Hematopoietic multipotent progenitor cell treated with erythropoietin and hydrocortisone succinate and interleukin-3 and kit ligand, for 6 days (in vitro differentiated cells): Measurements from ENCODE around the gene B4GALNT2.
A peak's percentile ranks its signal among the peaks of the same experiment; 100 is the strongest.
"Not testable (repeated sequence)": the region's sequence is repeated elsewhere in the genome, so short reads cannot be mapped to it uniquely, and the experiment has no call there.

Experiments
- DNase-seq: peaks from one replicate; pipeline ENCODE4 v3.0.0-alpha.2; 2015

The B4GALNT2 gene, protein sequence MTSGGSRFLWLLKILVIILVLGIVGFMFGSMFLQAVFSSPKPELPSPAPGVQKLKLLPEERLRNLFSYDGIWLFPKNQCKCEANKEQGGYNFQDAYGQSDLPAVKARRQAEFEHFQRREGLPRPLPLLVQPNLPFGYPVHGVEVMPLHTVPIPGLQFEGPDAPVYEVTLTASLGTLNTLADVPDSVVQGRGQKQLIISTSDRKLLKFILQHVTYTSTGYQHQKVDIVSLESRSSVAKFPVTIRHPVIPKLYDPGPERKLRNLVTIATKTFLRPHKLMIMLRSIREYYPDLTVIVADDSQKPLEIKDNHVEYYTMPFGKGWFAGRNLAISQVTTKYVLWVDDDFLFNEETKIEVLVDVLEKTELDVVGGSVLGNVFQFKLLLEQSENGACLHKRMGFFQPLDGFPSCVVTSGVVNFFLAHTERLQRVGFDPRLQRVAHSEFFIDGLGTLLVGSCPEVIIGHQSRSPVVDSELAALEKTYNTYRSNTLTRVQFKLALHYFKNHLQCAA

DNA sequence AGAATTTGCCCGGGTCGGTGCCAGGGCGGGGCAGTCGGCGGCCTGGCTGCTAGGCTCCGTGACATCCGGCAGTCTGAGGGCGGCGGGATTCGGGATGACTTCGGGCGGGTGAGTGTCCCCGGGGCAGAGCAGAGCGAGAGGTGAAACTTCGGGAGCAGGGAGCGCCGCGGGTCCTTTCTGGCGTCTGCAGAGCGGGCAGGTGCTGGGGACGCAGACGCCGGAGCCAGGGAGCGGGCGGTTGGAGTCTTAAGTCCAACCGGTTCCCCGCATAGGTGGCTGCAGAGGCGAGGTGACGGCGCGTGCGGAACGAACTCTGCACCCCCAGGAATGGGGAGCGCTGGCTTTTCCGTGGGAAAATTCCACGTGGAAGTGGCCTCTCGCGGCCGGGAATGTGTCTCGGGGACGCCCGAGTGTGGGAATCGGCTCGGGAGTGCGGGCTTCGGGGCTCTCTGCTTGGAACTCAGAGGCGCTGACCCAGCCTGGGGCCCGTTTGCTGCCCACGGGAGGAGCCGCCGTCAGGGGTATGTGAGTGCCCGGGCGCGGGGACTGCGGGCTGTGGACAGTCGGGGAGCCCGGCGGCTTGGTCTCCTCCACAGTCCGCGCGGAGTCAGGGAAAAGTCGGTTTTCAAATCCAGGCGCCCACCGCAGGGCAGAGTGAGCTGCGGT, at the start of gene B4GALNT2:
TSS of gene B4GALNT2 (plus strand) at position 71 of the 666 bp plus-strand sequence. CDS start at position 95, 24 bp downstream.
- DNase-seq, result peak; percentile 5

DNA sequence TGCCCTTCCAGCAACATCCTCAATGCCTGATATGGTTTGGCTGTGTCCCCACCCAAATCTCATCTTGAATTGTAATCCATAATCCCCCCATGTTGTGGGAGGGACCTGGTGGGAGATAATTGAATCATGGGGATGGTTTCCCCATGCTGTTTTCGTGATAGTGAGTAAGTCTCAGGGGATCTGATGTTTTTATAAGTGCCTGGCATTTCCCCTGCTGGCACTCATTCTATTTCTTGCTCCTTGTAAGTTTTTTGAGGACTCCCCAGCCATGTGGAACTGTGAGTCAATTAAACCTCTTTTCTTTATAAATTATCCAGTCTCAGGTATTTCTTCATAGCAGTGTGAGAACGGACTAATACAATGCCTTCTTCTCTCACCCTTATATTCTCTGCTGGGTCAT, 47.5 kb upstream of the B4GALNT2 start:
- not testable (repeated sequence) for DNase-seq

GRCh38 chr17:49085565-49086315, 46.8 kb upstream of the B4GALNT2 start:
- DNase-seq, result no peak

DNA sequence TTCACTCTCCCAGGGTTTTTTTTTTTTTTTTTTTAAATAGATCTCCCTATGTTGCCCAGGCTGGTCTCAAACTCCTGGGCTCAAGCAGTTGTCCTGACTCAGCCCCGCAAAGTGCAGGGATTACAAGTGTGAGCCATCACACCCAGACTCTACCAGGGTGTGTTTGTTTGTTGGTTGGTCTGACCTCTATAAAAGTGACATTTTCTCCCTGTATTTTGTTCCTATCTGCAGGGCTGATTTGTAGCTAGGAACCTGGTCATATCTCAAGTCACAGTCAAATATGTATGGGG, 46.3 kb upstream of the B4GALNT2 start:
- DNase-seq, result no peak

DNA sequence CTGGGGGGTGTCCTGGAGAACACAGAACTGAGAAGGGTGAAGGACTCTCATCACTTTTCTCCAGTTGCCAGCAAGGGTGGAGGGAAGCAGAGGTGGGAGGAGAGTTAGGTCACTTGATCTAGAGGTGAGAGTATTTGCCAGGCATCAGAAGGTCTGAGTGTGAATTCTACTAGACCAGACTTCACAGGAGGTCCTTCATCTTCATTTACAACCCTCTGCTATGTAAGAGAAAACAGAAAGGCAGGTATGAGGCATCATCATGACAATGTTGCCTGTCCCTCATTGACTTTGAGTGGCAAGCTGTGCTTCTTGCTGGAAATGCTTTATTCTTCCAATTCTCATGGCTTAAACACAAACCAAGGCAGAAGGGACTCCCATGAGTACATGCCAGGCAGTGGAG, 45.9 kb upstream of the B4GALNT2 start:
- no peak for DNase-seq

DNA sequence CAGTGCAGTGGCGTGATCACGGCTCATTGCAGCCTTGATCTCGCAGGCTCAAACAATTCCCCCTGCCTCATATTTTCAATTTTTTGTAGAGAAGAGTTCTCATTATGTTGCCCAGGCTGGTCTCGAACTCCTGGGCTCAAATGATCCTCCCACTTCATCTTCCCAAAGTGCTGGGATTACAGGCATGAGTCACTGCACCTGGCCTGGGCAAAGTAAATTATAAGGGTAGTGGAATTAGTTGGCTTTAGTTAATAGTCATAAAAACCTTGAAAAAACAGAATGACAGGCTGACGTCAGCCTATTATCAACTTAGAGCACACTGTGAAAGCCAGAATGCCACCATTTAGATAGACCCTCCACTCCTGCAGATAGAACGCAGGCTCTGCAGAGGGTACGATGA, 43.5 kb upstream of the B4GALNT2 start:
- no peak for DNase-seq

- DNase-seq, result no peak
Measured at GRCh38 chr17:49090878-49091594, 41.5 kb upstream of the B4GALNT2 start.

DNA sequence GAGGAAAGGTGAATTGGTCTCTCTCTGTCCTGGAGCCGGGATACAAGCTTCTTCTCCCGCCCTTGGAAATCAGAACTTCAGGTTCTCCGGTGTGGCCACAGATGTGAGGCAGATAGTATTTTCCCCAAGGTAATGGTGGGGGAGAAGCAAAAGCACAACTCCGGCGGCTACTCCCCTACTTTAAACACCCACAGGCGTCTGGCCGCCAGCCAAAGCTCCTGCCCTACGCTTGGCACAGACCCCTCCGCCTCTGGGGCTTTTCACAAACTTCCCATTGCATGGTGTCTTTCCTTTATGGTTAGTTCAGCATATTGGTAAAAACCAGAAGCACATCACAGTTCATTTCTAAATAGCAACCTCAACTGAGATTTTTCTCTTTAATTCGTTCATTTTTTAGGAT, 39.4 kb upstream of the B4GALNT2 start:
- DNase-seq, result no peak

DNA sequence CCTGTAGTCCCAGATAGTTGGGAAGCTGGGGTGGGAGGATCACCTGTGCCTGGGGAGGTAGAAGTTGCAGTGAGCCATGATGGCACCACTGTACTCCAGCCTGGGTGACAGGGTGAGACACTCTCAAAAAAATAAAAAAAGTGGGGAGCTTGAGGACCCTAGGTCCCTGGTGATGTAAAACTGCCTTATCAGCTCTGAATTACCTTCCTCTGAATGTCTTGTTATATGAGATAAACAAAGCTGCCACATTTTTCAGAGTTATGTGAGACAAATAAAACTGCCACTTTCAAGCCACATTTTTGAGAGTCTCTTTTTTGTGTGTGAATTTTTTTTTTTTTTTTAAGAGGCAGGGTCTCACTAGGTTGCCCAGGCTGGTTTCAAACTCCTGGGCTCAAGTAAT, 32.0 kb upstream of the B4GALNT2 start:
- peak; percentile 54 for DNase-seq

DNA sequence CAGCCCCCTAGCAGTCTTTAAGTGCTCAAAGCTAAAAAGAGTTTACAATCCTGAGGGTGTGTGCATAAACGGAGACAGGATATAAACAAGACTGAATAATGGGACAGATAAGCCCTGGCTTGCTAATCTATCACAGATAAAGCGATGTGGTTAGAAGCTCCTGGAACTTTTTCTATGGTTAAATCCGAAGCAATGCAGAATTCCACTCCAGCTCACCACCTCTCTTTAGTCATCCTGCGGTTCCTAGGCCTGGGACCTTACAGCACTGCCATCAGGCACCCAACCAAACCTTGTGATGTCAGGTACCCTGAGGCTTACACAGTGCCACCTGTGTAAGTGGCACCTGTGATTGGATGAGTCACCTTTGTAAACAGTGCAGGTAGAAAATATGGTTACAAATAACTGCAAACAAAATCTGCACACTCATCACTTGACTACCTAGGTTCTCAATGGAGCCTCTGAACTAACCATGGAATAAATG, 31.5 kb upstream of the B4GALNT2 start:
- DNase-seq, result peak; percentile 22

DNA sequence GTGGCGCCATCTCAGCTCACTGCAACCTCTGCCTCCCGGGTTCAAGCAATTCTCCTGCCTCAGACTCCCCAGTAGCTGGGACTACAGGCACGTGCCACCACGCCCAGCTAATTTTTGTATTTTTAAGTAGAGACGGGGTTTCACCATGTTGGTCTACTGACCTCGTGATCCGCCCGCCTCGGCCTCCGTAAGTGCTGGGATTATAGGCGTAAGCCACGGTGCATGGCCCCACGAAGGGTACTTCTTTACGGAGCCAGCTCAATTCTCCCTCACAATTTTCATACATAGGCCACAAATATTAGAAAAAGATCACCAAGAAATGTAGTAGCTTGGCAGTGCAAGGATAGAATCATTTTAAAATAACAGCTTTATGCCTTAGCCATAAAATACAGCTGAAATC, 29.2 kb upstream of the B4GALNT2 start:
- DNase-seq, result not testable (repeated sequence)

DNA sequence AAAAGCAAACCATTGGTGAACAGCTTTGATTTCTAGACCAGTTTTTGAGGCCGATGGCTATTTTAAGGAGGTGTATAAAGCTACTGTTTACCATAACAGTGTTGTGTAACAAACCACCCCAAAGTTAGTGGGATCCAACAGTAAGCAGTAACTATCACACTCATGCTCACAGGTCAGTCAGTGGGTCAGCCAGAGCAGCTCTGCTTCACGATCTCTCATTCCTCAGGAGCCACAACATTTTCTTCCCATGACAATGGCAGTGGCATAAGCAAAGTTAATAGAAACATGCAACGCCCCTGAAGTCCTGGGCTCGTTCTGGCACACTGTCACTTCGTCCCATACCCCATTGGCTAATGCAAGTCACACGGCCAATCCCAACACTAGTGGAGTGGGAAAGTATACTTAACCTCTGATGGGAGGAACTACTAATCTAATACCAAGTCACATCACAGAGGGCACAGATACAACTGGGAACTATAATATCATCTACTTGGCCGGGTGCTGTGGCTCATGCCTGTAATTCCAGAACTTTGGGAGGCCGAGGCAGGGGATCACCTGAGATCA, 28.0 kb upstream of the B4GALNT2 start:
- no peak for DNase-seq

DNA sequence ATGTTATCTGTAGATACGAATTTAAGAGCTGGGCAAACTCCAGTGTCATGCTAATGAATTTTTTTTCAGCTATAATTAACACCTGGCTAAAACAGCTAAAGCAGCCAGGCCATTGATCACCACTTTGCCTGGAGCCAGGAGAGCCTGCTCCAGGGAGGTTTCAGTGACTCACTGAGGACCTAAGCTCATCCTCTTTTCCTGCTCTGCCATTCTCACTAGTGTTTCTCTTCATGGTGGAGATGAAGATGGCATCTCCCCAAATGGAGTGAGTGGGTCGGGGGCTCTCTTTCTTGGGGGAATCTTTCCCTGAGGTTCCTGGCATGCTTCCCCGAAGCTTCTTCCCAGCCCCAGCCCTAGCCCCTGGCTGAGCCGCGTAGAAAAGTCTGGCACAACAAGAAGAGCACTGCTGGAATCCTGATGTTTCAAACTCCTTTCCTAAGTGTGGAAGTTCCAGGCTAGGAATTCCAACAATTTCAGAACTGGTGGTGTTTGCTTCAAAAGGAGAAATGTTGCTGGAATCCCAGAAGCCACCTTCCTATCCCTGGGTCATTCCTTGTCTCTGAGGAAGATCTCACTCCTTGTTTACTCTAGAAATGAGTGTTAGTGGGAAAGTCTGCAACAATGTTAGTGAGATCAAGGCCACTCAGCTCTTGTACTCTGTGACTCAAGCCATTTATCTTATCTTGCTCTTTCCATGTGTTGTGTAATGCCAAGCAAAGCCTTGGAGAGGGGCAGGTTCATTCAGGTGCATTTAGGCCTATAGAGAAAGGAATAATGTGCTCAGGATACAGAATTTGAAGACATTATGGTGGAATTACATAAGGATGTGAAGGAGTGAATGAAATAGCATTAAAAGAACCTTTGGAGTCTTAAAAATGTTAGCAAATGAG, 26.0 kb upstream of the B4GALNT2 start:
- peak; percentile 32 for DNase-seq

DNA sequence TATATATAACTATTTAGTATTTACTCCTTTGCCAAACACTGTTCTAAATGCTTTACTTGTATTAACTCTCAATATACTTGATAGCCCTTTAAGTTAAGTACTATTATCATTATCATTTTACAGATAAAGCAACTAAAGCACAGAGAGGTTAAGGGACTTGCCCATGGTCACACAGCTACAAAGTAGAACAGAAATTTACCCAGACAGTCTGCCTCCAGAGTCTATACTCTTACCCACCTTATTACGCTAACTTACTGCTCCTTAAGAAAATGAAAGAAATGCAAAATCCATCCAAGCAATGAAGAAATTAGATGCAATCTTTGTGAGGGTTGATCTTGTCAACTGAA, 25.4 kb upstream of the B4GALNT2 start:
- DNase-seq, result no peak

GRCh38 chr17:49108318-49108717, 24.3 kb upstream of the B4GALNT2 start:
- no peak for DNase-seq

GRCh38 chr17:49110509-49110908, 22.1 kb upstream of the B4GALNT2 start:
- no peak for DNase-seq

GRCh38 chr17:49111934-49112333, 20.6 kb upstream of the B4GALNT2 start:
- no peak for DNase-seq

GRCh38 chr17:49112936-49113335, 19.6 kb upstream of the B4GALNT2 start:
- no peak for DNase-seq

- no peak for DNase-seq
Measured at GRCh38 chr17:49114703-49115102, 17.9 kb upstream of the B4GALNT2 start.

- no peak for DNase-seq
Measured at GRCh38 chr17:49117587-49118230, 14.9 kb upstream of the B4GALNT2 start.

DNA sequence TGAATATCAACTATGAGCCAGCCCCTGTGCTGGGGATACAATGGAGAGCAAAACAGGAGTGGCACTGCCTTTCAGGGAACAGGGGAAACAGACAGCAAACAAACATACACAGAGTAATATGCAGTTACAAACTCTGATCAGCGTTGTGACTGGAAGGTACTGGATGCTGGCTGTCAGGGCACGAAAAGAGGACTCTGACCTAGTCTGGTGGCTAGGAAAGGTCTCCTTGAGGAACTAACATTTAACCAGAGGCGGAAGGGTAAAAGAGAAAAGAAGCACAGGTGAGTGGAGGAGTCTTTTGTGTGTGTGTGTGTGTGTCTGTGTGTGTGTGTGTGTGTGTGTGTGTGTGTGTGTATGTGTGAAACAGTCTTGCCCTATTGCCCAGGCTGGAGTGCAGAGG, 12.4 kb upstream of the B4GALNT2 start:
- no peak for DNase-seq
